ENCODE data around the gene SLC39A1. TPM values are rescaled to one million over a fixed set of nuclear protein-coding genes. Genes with fewer than 3 reads are reported as not detected.

Gene SLC39A1
- total and polyA plus RNA-seq, 3 donors from 2014 or later, result 46.5 to 62.5 (median 54.5) TPM

DNA sequence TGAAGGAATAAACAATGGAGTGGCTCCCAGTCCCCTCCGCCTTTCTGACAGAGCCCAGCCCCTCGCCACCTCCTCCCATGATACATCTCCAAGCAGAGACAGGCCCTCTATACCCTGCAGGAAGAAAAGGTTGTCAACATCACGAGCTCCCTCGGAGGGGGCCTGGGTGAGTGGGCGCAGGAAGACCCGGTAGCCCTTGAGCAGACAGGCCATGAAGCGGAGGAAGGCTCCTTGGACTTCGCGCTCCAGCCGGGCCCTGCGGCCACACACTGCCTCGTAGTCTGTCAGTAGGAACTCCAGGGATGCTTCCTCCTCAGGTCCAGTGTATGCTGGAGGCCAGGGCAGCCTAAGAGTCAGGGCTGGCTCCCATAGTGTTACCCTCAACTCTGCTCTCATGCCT, 23.9 kb downstream of the SLC39A1 start:
- Histone ChIP-seq H3K9me3 (no peaks in the 10 kb centered on the region), H3K36me3 (ENCODE audit: low read depth, missing control alignments) (no peaks in the 10 kb centered on the region), H3K4me3 (no peak overlapping the region), H3K27me3 (no peaks in the 10 kb centered on the region), H3K27ac (no peak overlapping the region), H3K4me1 (no peaks in the 10 kb centered on the region)
- 87 to 91% methylated on average over 6 to 12 of the region's 12 CpGs for WGBS, 2 donors
- DNase-seq, result no peak
- intact Hi-C loops (cut with DNase I; ENCODE audit: low total_unique reads), result no loop called here
- TF ChIP-seq, protein P1, sequence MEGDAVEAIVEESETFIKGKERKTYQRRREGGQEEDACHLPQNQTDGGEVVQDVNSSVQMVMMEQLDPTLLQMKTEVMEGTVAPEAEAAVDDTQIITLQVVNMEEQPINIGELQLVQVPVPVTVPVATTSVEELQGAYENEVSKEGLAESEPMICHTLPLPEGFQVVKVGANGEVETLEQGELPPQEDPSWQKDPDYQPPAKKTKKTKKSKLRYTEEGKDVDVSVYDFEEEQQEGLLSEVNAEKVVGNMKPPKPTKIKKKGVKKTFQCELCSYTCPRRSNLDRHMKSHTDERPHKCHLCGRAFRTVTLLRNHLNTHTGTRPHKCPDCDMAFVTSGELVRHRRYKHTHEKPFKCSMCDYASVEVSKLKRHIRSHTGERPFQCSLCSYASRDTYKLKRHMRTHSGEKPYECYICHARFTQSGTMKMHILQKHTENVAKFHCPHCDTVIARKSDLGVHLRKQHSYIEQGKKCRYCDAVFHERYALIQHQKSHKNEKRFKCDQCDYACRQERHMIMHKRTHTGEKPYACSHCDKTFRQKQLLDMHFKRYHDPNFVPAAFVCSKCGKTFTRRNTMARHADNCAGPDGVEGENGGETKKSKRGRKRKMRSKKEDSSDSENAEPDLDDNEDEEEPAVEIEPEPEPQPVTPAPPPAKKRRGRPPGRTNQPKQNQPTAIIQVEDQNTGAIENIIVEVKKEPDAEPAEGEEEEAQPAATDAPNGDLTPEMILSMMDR (IDR thresholded peaks at IDR 0.05), result no peak
- TF ChIP-seq POLR2A (IDR thresholded peaks at IDR 0.05), result no peak

- Histone ChIP-seq H3K4me1 (no peaks in the 10 kb centered on the region), H3K4me3 (no peak overlapping the region), H3K27ac (no peak overlapping the region), H3K9me3 (no peaks in the 10 kb centered on the region), H3K36me3 (ENCODE audit: low read depth, missing control alignments) (no peaks in the 10 kb centered on the region), H3K27me3 (no peaks in the 10 kb centered on the region)
- intact Hi-C loops (cut with DNase I; ENCODE audit: low total_unique reads), result no loop called here
- TF ChIP-seq, protein P1 (IDR thresholded peaks at IDR 0.05), result no peak
- TF ChIP-seq POLR2A (IDR thresholded peaks at IDR 0.05), result no peak
- DNase-seq, result no peak
- WGBS, 2 donors, result 74 to 89% methylated on average over 2 to 3 of the region's 3 CpGs
Measured at GRCh38 chr1:153938996-153939395, 24.3 kb downstream of the SLC39A1 start.

- no peaks in the 10 kb centered on the region for H3K36me3 ChIP-seq (ENCODE audit: low read depth, missing control alignments)
- intact Hi-C loops (cut with DNase I; ENCODE audit: low total_unique reads), result no loop called here
- WGBS, 2 donors, result 94 to 96% methylated on average over 10 of the region's 10 CpGs
- no peaks in the 10 kb centered on the region for H3K27me3 ChIP-seq
- no peaks in the 10 kb centered on the region for H3K4me1 ChIP-seq
- H3K9me3 ChIP-seq, result no peaks in the 10 kb centered on the region
- TF ChIP-seq, protein P1 (IDR thresholded peaks at IDR 0.05), result no peak
- TF ChIP-seq POLR2A (IDR thresholded peaks at IDR 0.05), result no peak
- DNase-seq, result no peak
- no peak overlapping the region for H3K4me3 ChIP-seq
- H3K27ac ChIP-seq, result no peak overlapping the region
Measured at GRCh38 chr1:153937331-153937730, 26.0 kb downstream of the SLC39A1 start.

- no peak for TF ChIP-seq POLR2A (IDR thresholded peaks at IDR 0.05)
- TF ChIP-seq, protein P1 (IDR thresholded peaks at IDR 0.05), result no peak
- H3K4me1 ChIP-seq, result no peaks in the 10 kb centered on the region
- no peak overlapping the region for H3K27ac ChIP-seq
- no peaks in the 10 kb centered on the region for H3K36me3 ChIP-seq (ENCODE audit: low read depth, missing control alignments)
- H3K9me3 ChIP-seq, result no peaks in the 10 kb centered on the region
- intact Hi-C loops (cut with DNase I; ENCODE audit: low total_unique reads), result no loop called here
- DNase-seq, result no peak
- WGBS, 2 donors, result 95 to 96% methylated on average over 10 to 12 of the region's 12 CpGs
- no peak overlapping the region for H3K4me3 ChIP-seq
- H3K27me3 ChIP-seq, result no peaks in the 10 kb centered on the region
Measured at GRCh38 chr1:153936011-153936802, 27.1 kb downstream of the SLC39A1 start.

DNA sequence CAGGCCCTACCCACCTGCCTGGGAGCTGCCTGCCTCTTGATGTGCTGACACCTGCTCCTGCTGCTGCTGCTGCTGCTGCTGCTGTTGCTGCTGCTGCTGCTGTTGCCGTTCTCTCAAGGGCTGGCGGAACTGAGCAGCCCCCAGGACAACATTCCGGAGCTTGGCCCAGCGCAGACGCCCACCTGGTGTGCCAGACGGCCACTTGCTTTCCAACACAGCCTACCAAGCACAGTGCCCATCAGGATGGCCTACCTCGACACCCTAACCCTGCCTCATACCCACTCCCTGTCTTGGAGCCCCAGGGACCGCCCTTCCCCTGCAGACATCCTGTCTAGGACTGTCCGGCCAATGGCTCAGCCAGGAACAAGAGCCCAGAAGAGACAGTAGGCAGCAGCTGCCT, 28.6 kb downstream of the SLC39A1 start:
- Histone ChIP-seq H3K9me3 (no peaks in the 10 kb centered on the region), H3K27me3 (no peaks in the 10 kb centered on the region), H3K27ac (no peak overlapping the region), H3K4me3 (no peak overlapping the region), H3K36me3 (ENCODE audit: low read depth, missing control alignments) (no peaks in the 10 kb centered on the region), H3K4me1 (no peaks in the 10 kb centered on the region)
- intact Hi-C loops (cut with DNase I; ENCODE audit: low total_unique reads), result no loop called here
- TF ChIP-seq POLR2A (IDR thresholded peaks at IDR 0.05), result no peak
- TF ChIP-seq, protein P1 (IDR thresholded peaks at IDR 0.05), result no peak
- WGBS, 2 donors, result 95% methylated on average over 8 to 9 of the region's 9 CpGs
- DNase-seq, result no peak

All from testis (tissue), 3 donors.